ENCODE measurements around the gene CD101.

CD101 gene

DNA sequence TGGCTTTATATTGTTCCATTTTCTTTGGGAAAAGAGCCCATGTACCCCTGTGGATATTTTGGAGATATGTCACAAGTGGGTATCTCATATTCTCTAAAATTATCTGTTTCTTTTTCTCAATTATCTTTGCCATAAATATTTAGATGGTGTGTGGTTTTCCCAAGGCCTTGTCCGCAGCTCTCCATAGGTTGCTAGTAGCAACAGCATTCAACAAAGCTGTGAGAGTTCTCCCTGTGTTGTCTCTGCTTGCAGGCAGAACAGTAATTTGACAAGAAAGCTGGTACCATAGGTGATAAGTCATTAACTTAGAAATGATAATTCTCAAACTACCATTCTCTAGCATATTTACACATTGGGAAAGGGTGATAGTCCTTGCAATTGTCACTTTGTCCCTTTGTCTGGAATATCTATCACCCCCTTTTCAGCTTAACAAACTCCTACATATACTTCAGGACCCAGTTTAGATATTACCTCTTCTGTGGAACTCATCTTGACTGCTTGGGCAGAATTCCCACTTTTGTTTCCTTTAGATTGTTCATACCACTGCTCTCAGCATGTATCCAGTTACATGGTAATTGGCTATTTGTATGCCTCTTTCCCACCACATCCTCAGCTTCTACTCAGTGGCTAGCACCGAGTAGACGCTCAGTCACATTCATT, 8.9 kb downstream of the CD101 start:
- TF ChIP-seq CTCF (IDR thresholded peaks at IDR 0.05): no peak

DNA sequence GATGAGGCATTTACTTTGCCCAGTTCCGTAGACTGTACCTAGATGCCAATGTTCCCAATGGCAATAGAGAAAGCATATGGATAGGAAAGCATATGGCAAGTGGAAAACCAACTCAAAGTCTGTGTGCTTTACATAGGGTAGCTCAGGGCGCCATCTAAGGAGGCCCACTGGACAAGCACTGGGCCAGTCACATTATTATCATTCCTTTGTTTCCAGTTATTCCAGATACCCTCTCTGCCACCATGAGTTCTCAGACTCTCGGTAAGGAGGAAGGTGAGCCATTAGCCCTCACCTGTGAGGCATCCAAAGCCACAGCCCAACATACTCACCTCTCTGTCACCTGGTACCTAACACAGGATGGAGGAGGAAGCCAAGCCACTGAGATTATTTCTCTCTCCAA, 9.8 kb downstream of the CD101 start:
- no peaks in the 10 kb centered on the region for H3K9me3 ChIP-seq
- H3K36me3 ChIP-seq: no peaks in the 10 kb centered on the region
- DNase-seq: no peak
- H3K27me3 ChIP-seq: no peaks in the 10 kb centered on the region
- intact Hi-C loops (cut with DNase I; ENCODE audit: low total_unique reads): no loop called here
- H3K4me1 ChIP-seq: no peaks in the 10 kb centered on the region
- TF ChIP-seq CTCF (IDR thresholded peaks at IDR 0.05): no peak
- H3K27ac ChIP-seq: no peak overlapping the region
- H3K4me3 ChIP-seq: no peak overlapping the region

More for the DNA sequence above, 8.9 kb downstream of the CD101 start:
- intact Hi-C loops (cut with DNase I; ENCODE audit: low total_unique reads): no loop called here
- DNase-seq: no peak
- Histone ChIP-seq H3K27ac (no peak overlapping the region), H3K36me3 (no peaks in the 10 kb centered on the region), H3K4me1 (no peaks in the 10 kb centered on the region), H3K4me3 (no peak overlapping the region), H3K27me3 (no peaks in the 10 kb centered on the region), H3K9me3 (no peaks in the 10 kb centered on the region)

GRCh38 chr1:117013309-117013858, 11.8 kb downstream of the CD101 start:
- Histone ChIP-seq H3K36me3 (no peaks in the 10 kb centered on the region), H3K4me3 (no peak overlapping the region), H3K27me3 (no peaks in the 10 kb centered on the region), H3K27ac (no peak overlapping the region), H3K9me3 (no peaks in the 10 kb centered on the region), H3K4me1 (no peaks in the 10 kb centered on the region)
- no peak for TF ChIP-seq CTCF (IDR thresholded peaks at IDR 0.05)
- DNase-seq: no peak
- intact Hi-C loops (cut with DNase I; ENCODE audit: low total_unique reads): no loop called here

DNA sequence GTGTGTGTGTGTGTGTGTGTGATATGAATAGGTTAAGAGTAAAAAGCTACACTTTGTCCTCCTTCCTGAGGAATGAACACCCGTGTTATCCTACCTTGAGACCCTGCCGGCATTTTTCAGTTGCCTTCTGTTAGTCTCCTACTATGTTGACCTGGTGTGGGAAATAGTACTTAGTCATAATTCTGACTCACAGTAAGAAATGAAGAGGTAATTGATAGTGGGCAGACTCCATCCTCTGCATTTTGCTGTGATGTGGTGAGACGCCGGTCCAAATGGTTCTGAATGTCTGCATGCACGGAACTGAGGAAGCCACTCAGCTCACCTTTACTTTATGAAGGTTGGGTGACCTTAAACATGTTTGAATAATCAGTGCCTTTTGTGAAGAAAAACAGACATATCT, 12.6 kb downstream of the CD101 start:
- no peaks in the 10 kb centered on the region for H3K9me3 ChIP-seq
- no peak overlapping the region for H3K4me3 ChIP-seq
- DNase-seq: no peak
- H3K27ac ChIP-seq: no peak overlapping the region
- no peak for TF ChIP-seq CTCF (IDR thresholded peaks at IDR 0.05)
- intact Hi-C loops (cut with DNase I; ENCODE audit: low total_unique reads): no loop called here
- no peaks in the 10 kb centered on the region for H3K4me1 ChIP-seq
- H3K27me3 ChIP-seq: no peaks in the 10 kb centered on the region
- no peaks in the 10 kb centered on the region for H3K36me3 ChIP-seq

DNA sequence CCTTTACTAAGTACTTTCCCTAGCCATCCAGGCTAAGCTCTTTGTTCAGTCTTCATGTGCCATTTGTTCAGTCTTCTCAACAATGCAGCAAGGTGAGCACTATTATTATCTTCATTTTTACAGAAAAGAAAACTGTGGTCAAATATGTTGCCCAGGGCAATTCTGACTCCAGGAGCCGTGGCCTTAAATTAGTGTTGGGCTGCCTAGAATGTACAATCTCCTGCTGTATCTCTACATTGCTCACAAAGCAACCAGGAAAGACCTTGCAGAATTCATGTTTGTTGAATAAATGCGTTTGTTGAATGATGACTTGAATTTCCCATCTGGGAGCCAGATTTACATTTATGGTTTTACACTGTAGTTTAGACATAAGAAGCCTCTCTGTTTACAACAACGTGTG, 14.2 kb downstream of the CD101 start:
- H3K4me3 ChIP-seq: no peak overlapping the region
- H3K4me1 ChIP-seq: no peaks in the 10 kb centered on the region
- no peak for DNase-seq
- H3K27ac ChIP-seq: no peak overlapping the region
- no peaks in the 10 kb centered on the region for H3K36me3 ChIP-seq
- intact Hi-C loops (cut with DNase I; ENCODE audit: low total_unique reads): no loop called here
- H3K27me3 ChIP-seq: no peaks in the 10 kb centered on the region
- no peak for TF ChIP-seq CTCF (IDR thresholded peaks at IDR 0.05)
- no peaks in the 10 kb centered on the region for H3K9me3 ChIP-seq
